HG02981 (cell line): ENCODE data around the gene FGD3.
"Not testable (repeated sequence)": the region's sequence is repeated elsewhere in the genome, so short reads cannot be mapped to it uniquely, and the experiment has no call there.

Experiments
- ATAC-seq: cut with Tn5 transposase; IDR thresholded peaks from one replicate; pipeline ENCODE4 v1.9.1; 2021; ENCODE audit warnings: mild to moderate bottlenecking, moderate library complexity; ENCODE audit not compliant: unreplicated experiment

FGD3 gene

GRCh38 chr9:93007529-93008058 is 60.3 kb downstream of the FGD3 start:
- no peak for ATAC-seq

DNA sequence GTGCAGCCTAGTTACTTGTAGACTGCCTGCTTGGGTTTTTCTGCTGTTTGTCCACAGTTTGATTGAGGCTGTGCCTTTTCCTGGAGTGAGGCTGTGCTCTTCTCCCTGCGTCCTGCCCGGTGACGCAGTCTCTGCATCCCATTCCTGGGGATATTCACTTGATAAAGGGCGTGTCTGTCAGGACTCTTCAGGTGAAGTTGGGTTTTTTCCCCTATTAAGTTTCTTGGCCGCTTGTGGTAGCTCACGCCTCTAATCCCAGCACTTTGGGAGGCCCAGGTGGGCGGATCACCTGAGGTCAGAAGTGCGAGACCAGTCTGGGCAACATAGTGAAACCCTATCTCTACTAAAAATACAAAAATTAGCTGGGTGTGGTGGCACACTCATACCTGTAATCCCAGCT is 61.1 kb downstream of the FGD3 start:
- ATAC-seq: no peak

GRCh38 chr9:93009337-93010015 is 62.2 kb downstream of the FGD3 start:
- ATAC-seq: no peak

GRCh38 chr9:93010056-93010455 is 62.7 kb downstream of the FGD3 start:
- ATAC-seq: no peak

DNA sequence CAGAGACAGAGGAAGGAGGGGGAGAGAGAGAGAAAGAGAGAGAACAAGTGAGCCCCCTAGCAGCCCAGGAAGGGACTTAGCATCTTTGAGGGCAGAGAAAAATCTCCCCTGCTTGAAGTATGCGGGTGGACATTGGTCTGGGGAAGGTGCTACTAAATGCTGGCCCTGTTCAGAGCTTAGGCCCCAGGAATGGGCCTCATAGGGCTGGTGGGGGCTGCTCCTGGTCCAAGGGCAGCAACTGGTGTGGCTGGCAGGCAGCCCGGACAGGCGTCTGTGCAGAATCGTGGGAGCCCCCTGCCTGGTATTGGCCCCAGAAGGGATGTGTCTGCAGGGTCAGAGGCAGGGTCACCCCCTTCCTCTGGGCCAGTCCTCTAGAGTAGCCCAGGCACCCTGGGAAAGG is 63.4 kb downstream of the FGD3 start:
- no peak for ATAC-seq

- no peak for ATAC-seq
These were observed 63.8 kb downstream of the FGD3 start for GRCh38 chr9:93011114-93011513.

GRCh38 chr9:93012963-93013855 is 65.9 kb downstream of the FGD3 start:
- ATAC-seq: no peak

GRCh38 chr9:93013856-93014582 is 66.7 kb downstream of the FGD3 start:
- ATAC-seq: no peak

- not testable (repeated sequence) for ATAC-seq
These were observed 67.9 kb downstream of the FGD3 start for GRCh38 chr9:93015190-93015589.

DNA sequence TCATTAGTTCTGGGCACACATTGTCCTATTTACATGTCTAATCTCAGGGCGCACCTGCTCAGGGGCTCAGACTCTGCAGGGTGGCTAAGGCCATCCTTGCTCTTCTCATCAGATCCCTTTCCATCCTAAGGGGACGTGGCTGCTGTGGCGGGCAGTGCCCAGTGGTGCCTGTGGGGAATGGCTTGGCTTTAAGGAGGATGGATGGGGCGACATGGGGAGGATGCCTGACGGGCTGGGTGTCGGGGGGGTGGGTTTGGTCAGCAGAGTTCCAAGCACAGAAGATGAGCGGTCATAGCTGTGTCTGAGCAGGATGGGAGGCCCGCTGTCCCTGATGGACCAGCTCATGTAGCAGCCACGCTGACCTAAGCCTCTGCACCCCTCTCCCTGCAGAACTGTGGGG is 70.3 kb downstream of the FGD3 start:
- ATAC-seq: no peak

DNA sequence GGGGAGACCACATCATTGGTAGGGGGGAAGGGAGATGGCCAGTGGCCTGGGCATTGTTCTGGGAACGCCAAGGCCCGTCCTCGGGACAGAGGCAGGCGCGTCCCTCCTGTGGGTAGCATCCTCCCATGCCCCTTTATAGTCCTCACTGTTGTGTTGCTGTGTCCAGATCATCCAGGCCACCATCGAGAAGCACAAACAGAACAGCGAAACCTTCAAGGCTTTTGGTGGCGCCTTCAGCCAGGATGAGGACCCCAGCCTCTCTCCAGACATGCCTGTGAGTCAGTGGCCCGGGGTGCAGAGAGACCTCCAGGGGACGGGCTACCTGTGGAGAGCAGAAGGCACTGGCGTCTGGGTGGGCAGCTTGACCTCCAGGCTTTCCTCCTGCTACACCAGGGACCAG is 72.8 kb downstream of the FGD3 start:
- ATAC-seq: no peak

- ATAC-seq: no peak
These were observed 73.7 kb downstream of the FGD3 start for GRCh38 chr9:93020771-93021670.

DNA sequence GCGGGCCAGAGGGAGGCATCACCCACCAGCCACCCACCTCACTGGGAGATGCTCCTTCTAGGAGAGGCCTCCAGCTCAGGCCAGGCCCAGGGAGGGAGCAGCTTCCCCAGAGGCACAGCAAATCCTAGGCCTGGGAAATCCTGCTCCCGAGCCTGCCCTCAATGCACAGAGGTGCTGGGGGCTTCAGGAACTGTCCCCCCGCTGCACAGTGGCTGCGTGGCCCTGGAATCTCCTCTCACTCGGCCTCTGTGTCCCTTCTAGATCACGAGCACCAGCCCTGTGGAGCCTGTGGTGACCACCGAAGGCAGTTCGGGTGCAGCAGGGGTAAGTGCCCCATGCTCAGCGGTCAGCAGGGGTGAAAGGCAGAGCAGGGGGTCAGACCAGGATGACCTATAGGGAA is 74.7 kb downstream of the FGD3 start:
- ATAC-seq: no peak

DNA sequence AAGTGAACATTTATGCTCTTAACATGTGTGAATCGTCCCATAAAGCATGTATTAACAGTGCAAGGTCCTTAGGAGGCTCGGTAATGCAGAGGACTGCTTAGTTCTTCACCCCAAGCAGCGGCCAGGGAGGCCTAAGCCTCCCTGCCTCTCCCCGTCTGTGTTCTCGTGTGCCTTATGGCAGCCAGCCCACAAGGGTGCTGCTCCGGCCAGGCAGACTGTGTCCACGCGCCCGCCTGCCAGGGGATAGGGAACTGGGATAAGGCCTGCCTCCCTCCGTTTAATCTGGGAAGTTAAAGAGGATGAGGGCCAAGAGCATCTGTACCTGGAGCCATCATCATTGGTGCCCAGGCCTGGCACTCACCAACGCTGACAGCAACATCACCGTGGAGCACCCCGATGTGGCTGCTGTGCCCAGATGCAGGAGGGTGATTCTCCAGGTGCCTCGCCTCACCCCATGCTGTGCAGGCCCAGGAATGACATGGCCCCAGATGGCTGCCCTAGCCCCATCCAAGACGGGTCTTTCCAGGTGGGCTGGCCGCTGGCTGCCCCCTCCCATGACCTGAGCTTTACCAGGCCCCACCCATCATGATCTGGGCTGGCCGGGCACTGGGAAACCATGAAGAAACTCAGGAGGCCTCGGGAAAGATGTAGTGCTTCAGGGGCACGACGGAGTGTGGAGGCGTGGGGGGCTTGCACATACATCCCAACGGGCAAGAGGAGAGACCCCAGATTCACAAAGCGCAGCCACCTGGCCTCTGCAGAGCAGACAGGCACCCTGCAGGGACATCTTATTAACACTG is 75.6 kb downstream of the FGD3 start:
- ATAC-seq: no peak

- ATAC-seq: no peak
These were observed 76.1 kb downstream of the FGD3 start for GRCh38 chr9:93023521-93023815.

DNA sequence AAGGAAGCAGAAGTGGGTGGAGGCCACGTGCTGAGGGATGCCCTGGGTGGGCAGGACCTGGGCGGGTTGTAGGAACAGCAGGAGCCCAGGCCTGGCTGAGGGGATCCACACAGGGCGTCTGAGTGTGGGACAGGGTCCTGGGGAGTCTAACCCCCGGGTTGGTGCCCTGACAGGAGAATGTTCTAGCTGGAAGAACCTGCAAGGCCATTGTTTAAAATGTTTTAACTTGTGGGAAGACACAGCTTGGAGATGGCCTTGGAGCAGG is 77.3 kb downstream of the FGD3 start:
- ATAC-seq: no peak

- ATAC-seq: no peak
These were observed 77.8 kb downstream of the FGD3 start for GRCh38 chr9:93024986-93025630.

- no peak for ATAC-seq
These were observed 78.4 kb downstream of the FGD3 start for GRCh38 chr9:93025736-93026135.

GRCh38 chr9:93026640-93027039 is 79.3 kb downstream of the FGD3 start:
- no peak for ATAC-seq

- no peak for ATAC-seq
These were observed 80.4 kb downstream of the FGD3 start for GRCh38 chr9:93027750-93028149.
